ENCODE measurements around the gene ATP2B1. TPM values are rescaled to one million over a fixed set of nuclear protein-coding genes. Genes with fewer than 3 reads are reported as not detected.
"Not testable (repeated sequence)": the region's sequence is repeated elsewhere in the genome, so short reads cannot be mapped to it uniquely, and the experiment has no call there.

The ATP2B1 gene
- polyA plus RNA-seq, 1 donor: 88.1 TPM

GRCh38 chr12:89712706-89713105 is 4.1 kb upstream of the ATP2B1 start:
- DNase-seq: no peak

- DNase-seq: no peak
Observed at GRCh38 chr12:89710873-89711750, 2.5 kb upstream of the ATP2B1 start.

DNA sequence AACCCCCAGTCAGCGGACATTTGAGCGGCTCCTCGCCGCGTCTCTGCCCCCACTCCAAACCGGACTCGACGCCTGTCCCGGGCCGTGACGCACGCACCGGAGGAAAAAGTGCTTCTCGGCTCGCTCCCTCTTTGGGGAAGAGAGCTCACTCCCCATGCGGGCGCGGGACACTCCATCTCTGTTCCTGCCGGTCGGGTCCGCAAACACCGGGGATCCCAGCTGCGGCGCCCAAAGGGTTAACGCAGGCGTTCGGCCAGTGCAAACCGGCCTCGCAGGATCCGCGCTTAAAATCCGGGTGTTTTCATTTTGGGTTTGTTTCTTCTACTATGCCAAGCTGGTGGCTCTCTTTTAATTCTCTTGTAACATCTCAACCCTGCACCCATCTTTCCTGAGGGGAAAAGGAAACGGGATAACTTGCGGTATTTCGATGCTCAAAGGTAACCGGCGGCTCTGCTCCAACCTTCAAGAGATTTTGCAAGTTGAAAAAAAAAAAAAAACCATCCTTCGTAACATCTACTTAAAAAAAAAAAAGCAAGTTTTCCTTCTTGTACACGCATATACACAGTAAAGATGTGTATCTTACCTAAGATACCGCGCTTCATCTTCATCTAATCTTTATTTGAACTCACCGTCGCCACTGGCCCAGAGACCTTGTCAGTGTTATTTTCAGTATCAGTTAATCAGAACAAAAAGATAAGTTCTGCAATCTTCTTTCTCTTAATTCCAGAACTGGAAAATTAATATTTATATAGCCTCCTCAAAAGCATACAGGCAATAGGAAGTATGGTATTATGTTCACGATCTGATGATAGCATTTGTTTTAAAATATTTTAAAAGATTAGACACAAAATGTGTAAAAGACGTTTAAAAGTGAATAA is 1.6 kb upstream of the ATP2B1 start:
- DNase-seq: no peak

GRCh38 chr12:89709157-89709994 is 738 bp upstream of the ATP2B1 start:
- peak; percentile 99 for DNase-seq

DNA sequence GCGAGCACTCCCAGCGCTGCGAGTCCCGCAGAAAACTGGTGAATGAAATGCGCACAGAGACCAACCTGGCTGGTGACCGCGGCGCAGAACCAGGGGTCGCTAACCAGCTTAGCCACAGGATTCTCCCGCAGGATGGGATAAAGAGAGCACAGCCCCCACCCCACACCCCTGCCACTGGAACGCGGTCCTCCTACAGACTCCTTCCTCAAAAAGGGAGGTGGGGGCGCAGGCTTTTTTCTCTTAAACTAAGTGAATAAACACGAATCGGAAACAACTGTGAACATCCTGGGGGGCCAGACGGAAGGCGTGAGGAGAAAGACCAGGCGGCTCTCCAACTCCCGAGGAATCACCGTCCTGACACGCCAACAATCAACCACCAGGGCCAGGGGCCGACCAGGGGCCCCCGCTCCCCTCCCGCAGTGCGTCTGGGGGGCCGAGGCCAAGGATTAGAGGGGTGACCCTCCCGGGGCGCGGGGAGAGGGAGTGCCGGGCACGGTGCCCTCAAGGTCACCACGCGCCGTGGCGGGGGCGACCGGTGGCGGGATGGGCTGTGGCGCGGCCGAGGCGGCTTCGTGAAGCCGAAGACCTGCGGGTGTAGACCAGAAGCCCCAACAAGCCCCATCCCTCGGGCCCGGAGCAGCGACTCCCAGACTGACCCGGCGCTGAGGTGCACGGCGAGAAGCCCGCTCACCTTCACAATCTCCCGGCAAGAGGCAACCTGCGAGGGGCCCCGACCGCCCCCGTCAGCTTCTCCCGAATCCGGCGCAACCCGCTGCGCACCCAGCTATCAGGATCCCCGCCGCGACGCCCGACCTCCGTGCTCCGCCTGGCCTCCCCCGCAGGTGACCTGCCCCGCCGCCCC is 704 bp downstream of the ATP2B1 start:
- peak; percentile 33 for DNase-seq

GRCh38 chr12:89706986-89707702 is 1.5 kb downstream of the ATP2B1 start:
- DNase-seq: no peak

DNA sequence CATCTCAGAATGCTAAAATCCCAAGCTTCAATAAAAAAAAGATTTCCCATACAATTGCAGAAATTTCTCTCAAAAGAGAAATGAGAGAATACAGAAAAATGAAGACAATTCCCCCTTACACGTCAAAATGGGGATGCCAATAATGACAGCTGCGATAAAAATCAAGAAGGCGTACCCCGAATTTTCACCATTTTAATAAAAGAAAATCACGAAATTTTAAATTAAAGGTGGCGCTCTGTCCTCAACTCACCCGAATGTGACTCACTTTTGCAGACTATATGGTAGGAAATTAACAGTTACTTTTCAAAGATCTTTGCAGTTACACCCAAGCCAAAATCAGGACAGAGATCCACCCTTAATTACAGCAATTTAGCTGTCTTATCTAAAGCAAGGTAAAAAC is 2.1 kb downstream of the ATP2B1 start:
- DNase-seq: no peak

- DNase-seq: no peak
Observed at GRCh38 chr12:89704457-89704856, 4.2 kb downstream of the ATP2B1 start.

- no peak for DNase-seq
Observed at GRCh38 chr12:89703768-89704167, 4.9 kb downstream of the ATP2B1 start.

- DNase-seq: no peak
Observed at GRCh38 chr12:89702503-89702902, 6.1 kb downstream of the ATP2B1 start.

DNA sequence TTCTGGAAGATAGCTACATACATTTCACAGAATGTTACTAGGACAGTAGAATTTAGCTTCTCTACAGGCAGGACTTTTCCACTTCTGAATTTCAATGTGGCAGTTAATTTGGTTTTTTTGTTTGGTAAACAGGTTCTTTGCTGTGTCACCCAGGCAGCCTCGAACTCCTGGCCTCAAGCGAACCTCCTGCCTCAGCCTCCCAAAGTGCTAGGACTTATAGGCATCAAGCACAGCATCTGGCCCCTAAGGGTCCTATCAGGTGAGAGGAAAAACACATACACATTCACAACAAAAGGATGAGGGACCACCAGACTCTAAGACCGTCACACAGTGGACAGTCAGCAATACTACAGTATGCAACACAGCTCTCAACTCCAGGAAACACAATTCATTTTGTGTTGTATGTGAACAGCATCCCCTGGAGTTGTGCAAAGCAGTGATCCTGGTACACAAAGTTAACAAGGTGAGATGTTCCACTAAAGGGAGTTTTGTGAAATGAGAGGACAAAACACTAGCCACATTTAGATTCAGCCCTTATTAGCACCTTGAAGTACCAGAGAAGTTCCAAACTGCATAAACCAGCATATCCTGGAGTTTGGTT is 6.9 kb downstream of the ATP2B1 start:
- no peak for DNase-seq

- DNase-seq: no peak
Observed at GRCh38 chr12:89700191-89700810, 8.3 kb downstream of the ATP2B1 start.

GRCh38 chr12:89698607-89699006 is 10.0 kb downstream of the ATP2B1 start:
- no peak for DNase-seq

DNA sequence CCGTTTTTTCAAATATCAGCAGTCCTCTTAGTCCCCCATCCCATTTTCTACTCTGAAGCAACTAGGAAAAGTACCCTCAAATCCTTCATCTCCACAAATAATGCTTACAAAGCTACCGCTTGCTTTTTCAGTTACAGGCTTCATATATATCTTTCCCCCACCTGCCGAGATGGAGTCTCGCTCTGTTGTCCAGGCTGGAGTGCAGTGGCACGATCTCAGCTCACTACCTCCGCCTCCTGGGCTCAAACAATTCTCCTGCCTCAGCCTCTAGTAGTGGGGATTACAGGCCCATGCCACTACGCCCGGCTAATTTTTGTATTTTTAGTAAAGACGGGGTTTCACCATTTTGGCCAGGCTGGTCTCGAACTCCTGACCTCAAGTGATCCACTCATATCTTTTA is 10.9 kb downstream of the ATP2B1 start:
- not testable (repeated sequence) for DNase-seq

DNA sequence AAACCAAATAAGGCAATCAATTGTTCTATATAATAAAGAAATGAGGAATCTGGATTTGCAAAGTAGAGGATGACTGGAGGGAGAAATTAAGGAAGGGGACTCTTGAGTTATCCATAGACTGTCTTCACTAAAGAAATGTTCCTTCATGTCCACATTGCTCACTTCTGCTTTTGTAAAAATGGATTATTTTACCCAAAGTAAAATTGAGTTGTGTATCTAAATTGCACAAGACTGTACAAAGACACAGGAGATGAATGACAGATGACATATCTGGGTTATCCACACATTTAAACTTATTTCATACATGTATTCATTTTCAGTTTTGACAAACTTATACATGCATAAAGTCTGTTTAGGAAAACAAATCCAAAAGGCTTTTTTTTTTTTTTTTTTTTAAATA is 11.3 kb downstream of the ATP2B1 start:
- no peak for DNase-seq

GRCh38 chr12:89695830-89696229 is 12.8 kb downstream of the ATP2B1 start:
- DNase-seq: no peak

DNA sequence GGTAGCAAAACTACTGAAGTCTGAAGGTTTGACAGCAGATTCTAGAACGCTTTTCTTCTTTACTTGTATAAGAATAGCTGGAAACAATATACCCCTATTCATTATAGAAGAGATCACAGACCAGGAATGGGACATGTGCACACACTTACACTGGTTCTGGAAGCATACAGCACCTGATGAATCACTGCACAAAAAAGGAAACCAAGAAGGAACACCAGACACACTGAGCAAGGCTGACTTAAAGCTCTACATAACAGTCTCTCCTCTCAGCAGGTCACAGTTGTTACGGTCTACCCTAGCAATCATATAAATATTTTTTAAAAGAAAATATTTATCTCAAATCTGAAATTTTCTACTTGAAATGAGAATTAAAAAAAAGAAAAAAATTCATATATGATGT is 13.5 kb downstream of the ATP2B1 start:
- no peak for DNase-seq

DNA sequence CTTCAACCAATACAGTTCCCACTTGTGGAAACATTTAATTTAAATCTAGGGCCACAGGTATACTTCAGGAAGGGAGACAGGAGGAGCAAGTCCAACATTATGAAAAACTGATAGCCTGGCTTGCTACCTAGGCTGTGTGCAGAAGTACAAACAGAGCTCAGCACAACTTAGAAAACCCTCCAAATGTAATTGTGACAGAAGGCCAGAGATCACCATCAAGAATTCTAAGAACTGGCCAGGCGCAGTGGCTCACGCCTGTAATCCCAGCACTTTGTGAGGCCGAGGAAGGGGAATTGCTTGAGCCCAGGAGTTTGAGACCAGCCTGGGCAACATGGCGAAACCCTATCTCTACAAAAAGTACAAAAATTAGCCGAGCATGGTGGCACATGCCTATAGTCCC is 14.1 kb downstream of the ATP2B1 start:
- no peak for DNase-seq

- DNase-seq: no peak
Observed at GRCh38 chr12:89693639-89694202, 14.9 kb downstream of the ATP2B1 start.

DNA sequence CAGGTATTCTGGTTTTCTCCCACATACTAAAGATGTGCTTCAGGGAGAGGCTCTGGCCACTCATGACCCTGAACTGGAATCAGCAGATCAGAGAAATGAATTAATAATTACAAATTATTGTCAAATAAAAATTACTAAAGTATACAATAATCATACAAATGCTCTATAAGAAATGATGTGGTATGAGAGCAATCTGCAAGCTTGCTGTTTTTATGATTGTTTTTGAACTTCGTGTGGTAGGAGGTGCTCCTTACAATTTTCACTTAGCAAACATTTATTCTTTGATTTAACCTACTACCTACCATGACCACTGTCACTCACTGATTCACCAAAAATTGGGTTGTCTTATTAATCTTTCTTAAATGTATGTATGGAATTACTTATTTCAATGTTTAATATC is 16.2 kb downstream of the ATP2B1 start:
- no peak for DNase-seq

Data from hindlimb muscle (tissue), 1 donor.